B cell (primary cell): Measurements from ENCODE around the gene FBLN2. TPM values are rescaled to one million over a fixed set of nuclear protein-coding genes. Genes with fewer than 3 reads are reported as not detected.

Experiments used
- ATAC-seq: fragments of 200-7000 bp; cut with Tn5 transposase; one replicate; pipeline ENCODE4 v1.10.0; 2021; ENCODE audit warnings: low read depth, mild to moderate bottlenecking, moderate number of reproducible peaks, moderate library complexity
- CTCF ChIA-PET: fragments of 350-600 bp; sonication (Branson Sonifier 250); formaldehyde crosslinking; loops from one replicate; lab custom pipeline; 2021; ENCODE audit warnings: antibody characterized with exemption, inconsistent platforms; lab: Charles Lee
- POLR2A ChIA-PET: fragments of 350-600 bp; sonication (Branson Sonifier 250); formaldehyde crosslinking; loops from one replicate; lab custom pipeline; 2021; ENCODE audit warnings: antibody characterized with exemption; lab: Charles Lee
- DNase-seq: peaks from one replicate; pipeline ENCODE4 v3.0.0; 2013
- H2AFZ ChIP-seq: 2 replicates; pipeline ENCODE4 v1.6.1; 2012; ENCODE audit warnings: mild to moderate bottlenecking, low read depth, low read length; ENCODE audit not compliant: insufficient read depth, poor library complexity, severe bottlenecking
- H3K27ac ChIP-seq, 2 donors: 1 replicate in 1 of 2; 2 replicates in 1 of 2; pipeline ENCODE4 v1.5.1; 2012 to 2013; ENCODE audit warnings: low read length in 2 of 2, mild to moderate bottlenecking in 2 of 2, moderate library complexity in 1 of 2
- H3K27me3 ChIP-seq, 4 experiments: fragments of 200-600 bp in 1 of 4; sonication (generic) in 1 of 4; replicated peaks in 1 of 4; 1 replicate in 2 of 4; 2 replicates in 2 of 4; pipeline versions ENCODE4 v1.6.1 to v1.7.0; 2013 to 2016; ENCODE audit warnings: low read length in 3 of 4, mild to moderate bottlenecking in 2 of 4, mixed read lengths in 1 of 4, moderate library complexity in 1 of 4; ENCODE audit not compliant: insufficient read depth in 4 of 4, control insufficient read depth in 3 of 4; ENCODE audit errors: control extremely low read depth in 1 of 4
- H3K36me3 ChIP-seq, 2 experiments: replicated peaks in 1 of 2; 1 replicate in 1 of 2; 2 replicates in 1 of 2; pipeline versions ENCODE4 v1.6.1 to v1.7.1; 2013; ENCODE audit warnings: low read length in 1 of 2; ENCODE audit not compliant: insufficient read depth in 2 of 2, control insufficient read depth in 1 of 2; ENCODE audit errors: control extremely low read depth in 1 of 2, extremely low read depth in 1 of 2
- H3K4me1 ChIP-seq, 2 donors: fragments of 200-600 bp in 1 of 2; sonication (generic) in 1 of 2; 1 replicate in 1 of 2; 2 replicates in 1 of 2; pipeline versions ENCODE4 v1.5.1 to v1.6.1; 2013 to 2017; ENCODE audit warnings: low read length in 2 of 2; ENCODE audit not compliant: control insufficient read depth in 2 of 2, insufficient read depth in 2 of 2
- H3K4me2 ChIP-seq: replicated peaks from 2 replicates; pipeline ENCODE3; 2012; ENCODE audit warnings: mild to moderate bottlenecking, low read depth, low read length; ENCODE audit not compliant: poor library complexity, severe bottlenecking
- H3K4me3 ChIP-seq, 5 experiments: fragments of 200-600 bp in 1 of 5; sonication (generic) in 1 of 5; 1 replicate in 3 of 5; 2 replicates in 2 of 5; pipeline versions ENCODE4 v1.5.1 to v1.7.0; 2011 to 2016; ENCODE audit warnings: low read length in 4 of 5, mild to moderate bottlenecking in 4 of 5, low read depth in 2 of 5, control low read depth in 1 of 5, moderate library complexity in 1 of 5; ENCODE audit not compliant: insufficient read depth in 1 of 5; ENCODE audit errors: control extremely low read depth in 1 of 5, extremely low read depth in 1 of 5
- H3K79me2 ChIP-seq: fragments of 200-600 bp; sonication (generic); one replicate; pipeline ENCODE4 v1.6.0; 2016; ENCODE audit warnings: low read length; ENCODE audit not compliant: control insufficient read depth, insufficient read depth
- H3K9ac ChIP-seq: fragments of 200-600 bp; sonication (generic); 2 replicates; pipeline ENCODE4 v1.6.1; 2017; ENCODE audit warnings: mild to moderate bottlenecking, low read length, moderate library complexity
- H3K9me3 ChIP-seq, 3 donors: one replicate each; pipeline versions ENCODE4 v1.6.1 to v1.7.1; 2013; ENCODE audit warnings: low read length in 2 of 3; ENCODE audit not compliant: control insufficient read depth in 2 of 3, insufficient read depth in 1 of 3; ENCODE audit errors: control extremely low read depth in 1 of 3
- H4K20me1 ChIP-seq: 2 replicates; pipeline ENCODE4 v1.6.0; 2012; ENCODE audit warnings: mild to moderate bottlenecking, low read length; ENCODE audit not compliant: insufficient read depth, control insufficient read depth, poor library complexity, severe bottlenecking
- H3K27ac Mint-ChIP-seq: one replicate; pipeline ENCODE4 v1.8.0; 2021; ENCODE audit warnings: mixed read lengths
- H3K27me3 Mint-ChIP-seq: one replicate; pipeline ENCODE4 v1.8.0; 2021; ENCODE audit warnings: mixed read lengths
- H3K4me1 Mint-ChIP-seq: one replicate; pipeline ENCODE4 v1.8.0; 2021; ENCODE audit warnings: mixed read lengths
- H3K4me3 Mint-ChIP-seq: one replicate; pipeline ENCODE4 v1.8.0; 2021; ENCODE audit warnings: mixed read lengths
- H3K9me3 Mint-ChIP-seq: one replicate; pipeline ENCODE4 v1.8.0; 2022; ENCODE audit warnings: mixed read lengths; ENCODE audit not compliant: insufficient read depth
- CTCF ChIP-seq: fragments of 200-600 bp; IDR thresholded peaks from one replicate; pipeline ENCODE4 v1.8.0; 2022; ENCODE audit warnings: antibody characterized with exemption, mild to moderate bottlenecking
- EZH2 ChIP-seq: IDR thresholded peaks from 2 replicates; pipeline ENCODE4 v1.6.1; 2012; ENCODE audit warnings: borderline replicate concordance, low read depth, mild to moderate bottlenecking, moderate library complexity, low read length; ENCODE audit not compliant: insufficient read depth, poor library complexity, severe bottlenecking
- WGBS: methylation state at CpG from one replicate; pipeline ENCODE4 v1.1.5; 2013; ENCODE audit warnings: missing lambda C conversion rate; ENCODE audit not compliant: insufficient coverage; 5-methylcytosine and 5-hydroxymethylcytosine counted together
- intact Hi-C: fragments of 100-400 bp; cut with micrococcal nuclease; formaldehyde crosslinking; loops from one replicate; pipeline ENCODE4 v1.10.0; 2022
- polyA plus RNA-seq: library from polyadenylated mRNA; depleted of rRNA; stranded (reverse); fragments of >200 nt; gene quantifications from 2 replicates; pipeline ENCODE4 v1.2.3, GENCODE V29; 2012
- total RNA-seq, 2 donors: library from RNA; stranded (reverse); fragments of 120-200 nt in 1 of 2; gene quantifications; 1 replicate in 1 of 2; 2 replicates in 1 of 2; pipeline versions ENCODE4 v1.2.3 to v1.2.4, GENCODE V29; 2013 to 2022

FBLN2 gene
- total and polyA plus RNA-seq, 2 donors (not counting 1 experiment from before 2014, with no cell fraction given), result 3.6 to 8.2 TPM

GRCh38 chr3:13650210-13651056 is 101.5 kb downstream of the FBLN2 start:
- H3K4me3 Mint-ChIP-seq, result peak overlapping the region; percentile 44
- H3K9me3 ChIP-seq, result peaks cover 0 to 4% (median 0%) of the 10 kb centered on the region in 3 donors
- H3K9me3 Mint-ChIP-seq, result no peaks in the 10 kb centered on the region
- peak overlapping the region; percentile 11 for H2AFZ ChIP-seq
- TF ChIP-seq EZH2 (no peak), CTCF (peak; percentile 100)
- CTCF ChIA-PET, result interaction anchor here (0.7 to 12.4 kb wide), 13 partner anchors 7 to 783 kb away, joined by 3 to 286 read pairs (median 4); partner anchors contain the start of gene HDAC11
- POLR2A ChIA-PET, result no interaction called here
- no peak overlapping the region for H3K9ac ChIP-seq
- H3K36me3 ChIP-seq, result no peaks in the 10 kb centered on the region
- no peak overlapping the region for H3K4me3 ChIP-seq
- intact Hi-C loops, result loop anchor here (10.0 kb wide), 2 partner anchors 224 to 1896 kb away; no protein-coding TSS in a partner anchor
- no peak overlapping the region for H3K27ac ChIP-seq
- peaks cover 21% of the 10 kb centered on the region for H3K4me1 Mint-ChIP-seq
- peak overlapping the region; percentile 51 for H3K4me2 ChIP-seq
- peaks cover 0 to 60% (median 13%) of the 10 kb centered on the region in 4 experiments for H3K27me3 ChIP-seq
- H3K27ac Mint-ChIP-seq, result peak overlapping the region; percentile 77
- no peaks in the 10 kb centered on the region for H4K20me1 ChIP-seq
- peaks cover 57% of the 10 kb centered on the region for H3K27me3 Mint-ChIP-seq
- H3K79me2 ChIP-seq, result no peaks in the 10 kb centered on the region
- DNase-seq (peak; percentile 83), ATAC-seq (peak; percentile 78)
- WGBS, result 7% methylated on average over 38 of the region's 48 CpGs
- peaks cover 22 to 25% of the 10 kb centered on the region in 2 donors for H3K4me1 ChIP-seq

- Histone ChIP-seq H3K4me1 (peaks cover 22 to 25% of the 10 kb centered on the region in 2 donors), H3K9me3 (peaks cover 0 to 4% (median 0%) of the 10 kb centered on the region in 3 donors), H3K27me3 (peaks cover 0 to 66% (median 16%) of the 10 kb centered on the region in 4 experiments), H4K20me1 (no peaks in the 10 kb centered on the region), H3K79me2 (no peaks in the 10 kb centered on the region), H3K9ac (no peak overlapping the region), H3K4me3 (no peak overlapping the region), H2AFZ (no peak overlapping the region), H3K4me2 (no peak overlapping the region), H3K27ac (no peak overlapping the region), H3K36me3 (no peaks in the 10 kb centered on the region)
- Mint-ChIP-seq H3K9me3 (no peaks in the 10 kb centered on the region), H3K27me3 (peaks cover 60% of the 10 kb centered on the region), H3K27ac (no peak overlapping the region), H3K4me3 (no peak overlapping the region), H3K4me1 (peaks cover 23% of the 10 kb centered on the region)
- no peak for DNase-seq
- no peak for ATAC-seq
- intact Hi-C loops, result loop anchor here (10.0 kb wide), 2 partner anchors 224 to 1896 kb away; no protein-coding TSS in a partner anchor
- TF ChIP-seq CTCF (no peak), EZH2 (no peak)
- CTCF ChIA-PET, result interaction anchor here (1.6 to 12.4 kb wide), 2 partner anchors 9 to 153 kb away, joined by 6 to 286 read pairs; no protein-coding TSS in a partner anchor
- 78% methylated on average over 4 of the region's 9 CpGs for whole genome bisulfite sequencing
- POLR2A ChIA-PET, result no interaction called here
These were observed 102.1 kb downstream of the FBLN2 start for GRCh38 chr3:13651057-13651400.
